Adrenal gland (tissue), 12 donors: ENCODE results near the gene NEK7. TPM values are rescaled to one million over a fixed set of nuclear protein-coding genes. Genes with fewer than 3 reads are reported as not detected.

ENCODE experiments used
- DNase-seq, 7 donors: peaks; one replicate each; pipeline ENCODE4 v3.0.0-alpha.2; 2019 to 2020
- H3K27ac ChIP-seq, 5 donors: fragments of 200-600 bp; sonication (generic) in 4 of 5; 1 replicate in 3 of 5; 2 replicates in 2 of 5; pipeline versions ENCODE4 v1.5.1 to v1.8.0; 2016 to 2020; ENCODE audit warnings: mild to moderate bottlenecking in 1 of 5
- H3K27me3 ChIP-seq: fragments of 200-600 bp; 2 replicates; pipeline ENCODE4 v1.8.0; 2021
- H3K36me3 ChIP-seq, 2 donors: fragments of 200-600 bp; replicated peaks in 1 of 2; 1 replicate in 1 of 2; 2 replicates in 1 of 2; pipeline versions ENCODE4 v1.5.1 to v1.8.0; 2018 to 2022
- H3K4me1 ChIP-seq, 2 donors: fragments of 200-600 bp; replicated peaks in 1 of 2; 1 replicate in 1 of 2; 2 replicates in 1 of 2; pipeline versions ENCODE4 v1.5.1 to v1.8.0; 2018 to 2021
- H3K4me3 ChIP-seq, 4 donors: fragments of 200-600 bp; sonication (generic) in 3 of 4; one replicate each; pipeline ENCODE4 v1.5.1; 2016 to 2018
- H3K9me3 ChIP-seq, 3 donors: fragments of 200-600 bp; sonication (generic) in 1 of 3; replicated peaks in 1 of 3; 1 replicate in 2 of 3; 2 replicates in 1 of 3; pipeline versions ENCODE4 v1.5.1 to v1.8.0; 2016 to 2021
- CTCF ChIP-seq, 6 experiments: fragments of 450-650 bp in 4 of 6; fragments of 200-600 bp in 2 of 6; sonication (generic) in 1 of 6; IDR thresholded peaks; 1 replicate in 5 of 6; 2 replicates in 1 of 6; pipeline versions ENCODE4 v1.5.1 to v1.8.0; 2016 to 2021; ENCODE audit warnings: antibody characterized with exemption in 6 of 6, mild to moderate bottlenecking in 2 of 6, moderate library complexity in 1 of 6
- POLR2A ChIP-seq, 2 donors: fragments of 450-650 bp; IDR thresholded peaks; one replicate each; pipeline ENCODE4 v1.6.1; 2017; ENCODE audit warnings: antibody characterized with exemption in 2 of 2, mild to moderate bottlenecking in 2 of 2, moderate library complexity in 1 of 2
- WGBS, 4 donors: extraction: QIAGEN DNeasy Blood & Tissue Kit in 2 of 4; methylation state at CpG; one replicate each; pipeline versions ENCODE4 v1.1.5 to v1.1.7; 2013 to 2017; 5-methylcytosine and 5-hydroxymethylcytosine counted together
- intact Hi-C, 2 donors: fragments of 100-400 bp; cut with DNase I; formaldehyde crosslinking; loops; one replicate each; pipeline versions ENCODE4 v1.14.1 to v1.15.0; 2022 to 2023
- polyA plus RNA-seq, 3 donors: library from polyadenylated mRNA; stranded (reverse); fragments of 200-250 nt in 2 of 3; fragments of 350-450 nt in 1 of 3; fragmentation: Illumina TruSeq in 1 of 3; extraction: RNeasy Lipid Tissue Mini Kit (QIAGEN cat#74804) in 1 of 3; gene quantifications; one replicate each; pipeline ENCODE4 v1.2.3, GENCODE V29; 2013 to 2014
- total RNA-seq, 9 donors: library from RNA; depleted of rRNA in 4 of 9; stranded (reverse); fragments of >200 nt in 4 of 9; fragments of 120-200 nt in 1 of 9; fragmentation: NEBNext Ultra II Directional in 1 of 9; extraction: Animal tissue kit (Norgen Biotek cat#: 25700) in 1 of 9; gene quantifications; one replicate each; pipeline versions ENCODE4 v1.1.0 to v1.2.4, GENCODE V29; 2013 to 2023
- donor health status: healthy with polysubstance abuse.
- donor health status: Bipolar disorder and iron deficiency.
- donor health status: DM: yes; HTN: yes; CAD: no.
- donor health status: DM: no; HTN: no; CAD: no.
- donor health status: DM: no; HTN: no; CAD: no.
- donor health status: DM: yes; HTN: yes; CAD: no.

The NEK7 gene
- total and polyA plus RNA-seq, 12 donors = 34.0 to 270 (median 148) TPM

- TF ChIP-seq POLR2A (IDR thresholded peaks at IDR 0.05) = no peak
- TF ChIP-seq CTCF (IDR thresholded peaks at IDR 0.05) = no peak
- no peak for DNase-seq
- H3K4me1 ChIP-seq = peaks cover 49 to 78% of the 10 kb centered on the region in 2 donors
- WGBS, 4 donors = 56 to 76% (median 74%) methylated on average over 1 of the region's 1 CpG
- no peaks in the 10 kb centered on the region for H3K9me3 ChIP-seq
- H3K27me3 ChIP-seq = no peaks in the 10 kb centered on the region
- no peak overlapping the region for H3K4me3 ChIP-seq
- no peak overlapping the region for H3K27ac ChIP-seq
- intact Hi-C loops = loop anchor here in 1 of 2 donors (10.0 kb wide), 1 partner anchor 86 kb away; no protein-coding TSS in a partner anchor
- H3K36me3 ChIP-seq = no peaks in the 10 kb centered on the region
Measured at GRCh38 chr1:198178615-198179014, 21.8 kb downstream of the NEK7 start.

GRCh38 chr1:198179556-198179981, 22.8 kb downstream of the NEK7 start:
- Histone ChIP-seq H3K4me3 (no peak overlapping the region), H3K36me3 (no peaks in the 10 kb centered on the region), H3K27me3 (no peaks in the 10 kb centered on the region), H3K9me3 (no peaks in the 10 kb centered on the region), H3K4me1 (peaks cover 40 to 70% of the 10 kb centered on the region in 2 donors), H3K27ac (peak overlapping the region in 1 of 5 donors; percentile 28)
- TF ChIP-seq CTCF (IDR thresholded peaks at IDR 0.05) = no peak
- no peak for TF ChIP-seq POLR2A (IDR thresholded peaks at IDR 0.05)
- intact Hi-C loops = loop anchor here in 1 of 2 donors (10.0 kb wide), 1 partner anchor 85 kb away; no protein-coding TSS in a partner anchor
- DNase-seq = no peak
- WGBS, 4 donors = 28 to 50% (median 40%) methylated on average over 2 of the region's 2 CpGs

- intact Hi-C loops = no loop called here
- Histone ChIP-seq H3K27ac (no peak overlapping the region), H3K4me3 (no peak overlapping the region), H3K4me1 (peaks cover 31 to 69% of the 10 kb centered on the region in 2 donors), H3K36me3 (no peaks in the 10 kb centered on the region), H3K27me3 (no peaks in the 10 kb centered on the region), H3K9me3 (no peaks in the 10 kb centered on the region)
- no peak for TF ChIP-seq POLR2A (IDR thresholded peaks at IDR 0.05)
- TF ChIP-seq CTCF (IDR thresholded peaks at IDR 0.05) = no peak
- WGBS, 4 donors = 77 to 84% (median 82%) methylated on average over 3 of the region's 3 CpGs
- no peak for DNase-seq
Measured at GRCh38 chr1:198183605-198184004, 26.8 kb downstream of the NEK7 start.

DNA sequence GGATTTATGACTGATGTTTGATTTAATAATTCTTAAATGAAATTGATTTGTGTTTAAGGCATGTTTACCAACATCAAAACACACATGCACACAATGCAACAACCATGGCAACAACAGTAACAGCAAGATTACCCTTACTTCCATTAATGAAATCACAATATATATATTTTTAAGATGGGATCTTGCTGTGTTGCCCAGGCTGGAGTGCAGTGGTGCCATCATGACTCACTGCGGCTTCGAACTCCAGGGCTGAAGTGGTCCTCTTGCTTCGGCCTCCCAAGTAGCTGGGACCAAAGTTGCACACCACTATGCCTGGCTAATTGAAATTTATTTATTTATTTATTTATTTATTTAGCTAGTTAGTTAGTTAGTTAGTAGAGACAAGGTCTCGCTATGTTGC, 27.7 kb downstream of the NEK7 start:
- Histone ChIP-seq H3K9me3 (no peaks in the 10 kb centered on the region), H3K4me3 (no peak overlapping the region), H3K4me1 (peaks cover 27 to 69% of the 10 kb centered on the region in 2 donors), H3K27me3 (no peaks in the 10 kb centered on the region), H3K36me3 (no peaks in the 10 kb centered on the region), H3K27ac (no peak overlapping the region)
- WGBS, 4 donors = 93 to 97% (median 96%) methylated on average over 4 of the region's 4 CpGs
- intact Hi-C loops = no loop called here
- no peak for TF ChIP-seq CTCF (IDR thresholded peaks at IDR 0.05)
- no peak for TF ChIP-seq POLR2A (IDR thresholded peaks at IDR 0.05)
- no peak for DNase-seq
